Testis (tissue), 2 donors: ENCODE measurements around the gene NXPH4.

Experiments
- CTCF ChIP-seq, 3 experiments: fragments of 450-650 bp in 2 of 3; fragments of 200-600 bp in 1 of 3; sonication (generic) in 1 of 3; IDR thresholded peaks; one replicate each; pipeline ENCODE4 v1.5.1; 2016 to 2019; ENCODE audit warnings: antibody characterized with exemption in 3 of 3, mild to moderate bottlenecking in 2 of 3, moderate library complexity in 1 of 3
- POLR2A ChIP-seq: fragments of 450-650 bp; IDR thresholded peaks from one replicate; pipeline ENCODE4 v1.6.1; 2017; ENCODE audit warnings: antibody characterized with exemption, mild to moderate bottlenecking, moderate library complexity

GRCh38 chr12:57262126-57262822, 45.7 kb downstream of the NXPH4 start:
- TF ChIP-seq POLR2A = no peak
- no peak for TF ChIP-seq CTCF (IDR thresholded peaks at IDR 0.05)
